IMR-90 (cell line): ENCODE data around the gene PRR13. TPM values are rescaled to one million over a fixed set of nuclear protein-coding genes. Genes with fewer than 3 reads are reported as not detected.

Source experiments
- ATAC-seq: fragments of 200-7000 bp; cut with Tn5 transposase; 2 replicates; pipeline ENCODE4 v1.9.1; 2020; ENCODE audit warnings: low read depth, mild to moderate bottlenecking, moderate library complexity
- BruUV-seq: library from RNA; stranded (reverse); fragments of 400-500 nt; replicated peaks from 2 replicates; lab custom pipeline; 2021; lab: Mats Ljungman, UMichigan
- CTCF ChIA-PET: fragments of 300-600 bp; formaldehyde crosslinking; extraction: SDS; loops from one replicate; lab custom pipeline; 2021; ENCODE audit warnings: antibody characterized with exemption; lab: Yijun Ruan, JAX
- POLR2A ChIA-PET: fragments of 300-600 bp; sonication (Branson Sonifier 250); formaldehyde crosslinking; loops from one replicate; lab custom pipeline; 2022; ENCODE audit warnings: antibody characterized with exemption; ENCODE audit not compliant: unreplicated experiment; lab: Charles Lee
- DNase-seq: peaks from one replicate; pipeline ENCODE4 v3.0.0; 2013
- H2AFZ ChIP-seq: replicated peaks from 2 replicates; pipeline ENCODE3; 2013; ENCODE audit warnings: low read length, mild to moderate bottlenecking; ENCODE audit not compliant: poor library complexity
- H2AK5ac ChIP-seq: 2 replicates; pipeline ENCODE4 v1.6.1; 2013; ENCODE audit warnings: low read depth, low read length, inconsistent platforms
- H2AK9ac ChIP-seq: replicated peaks from 2 replicates; pipeline ENCODE3; 2013; ENCODE audit warnings: mild to moderate bottlenecking, low read depth, low read length, moderate library complexity; ENCODE audit not compliant: poor library complexity
- H2BK120ac ChIP-seq: 2 replicates; pipeline ENCODE4 v1.6.1; 2013; ENCODE audit warnings: low read depth, low read length, inconsistent platforms
- H2BK15ac ChIP-seq: 3 replicates; pipeline ENCODE4 v1.6.1; 2013; ENCODE audit warnings: low read depth, low read length, inconsistent platforms
- H2BK20ac ChIP-seq: 2 replicates; pipeline ENCODE4 v1.6.1; 2013; ENCODE audit warnings: low read depth, mild to moderate bottlenecking, inconsistent platforms, low read length, moderate library complexity
- H2BK5ac ChIP-seq: 2 replicates; pipeline ENCODE4 v1.6.1; 2013; ENCODE audit warnings: mild to moderate bottlenecking, low read depth, low read length, inconsistent platforms; ENCODE audit not compliant: poor library complexity, severe bottlenecking
- H3K14ac ChIP-seq: replicated peaks from 2 replicates; pipeline ENCODE4 v1.6.1; 2013; ENCODE audit warnings: low read depth, low read length, inconsistent platforms
- H3K18ac ChIP-seq: 2 replicates; pipeline ENCODE4 v1.6.1; 2013; ENCODE audit warnings: low read depth, low read length, control low read depth
- H3K23ac ChIP-seq: 2 replicates; pipeline ENCODE4 v1.6.1; 2013; ENCODE audit warnings: low read depth, low read length, inconsistent platforms
- H3K27ac ChIP-seq: 2 replicates; pipeline ENCODE4 v1.5.1; 2013; ENCODE audit warnings: mild to moderate bottlenecking, control low read depth, low read length; ENCODE audit not compliant: insufficient read depth
- H3K27me3 ChIP-seq: 2 replicates; pipeline ENCODE4 v1.6.1; 2013; ENCODE audit warnings: low read length; ENCODE audit not compliant: control insufficient read depth, insufficient read depth
- H3K36me3 ChIP-seq: 2 replicates; pipeline ENCODE4 v1.6.1; 2013; ENCODE audit warnings: low read length, mixed read lengths; ENCODE audit not compliant: control insufficient read depth, insufficient read depth
- H3K4ac ChIP-seq: 2 replicates; pipeline ENCODE4 v1.6.1; 2013; ENCODE audit warnings: low read depth, low read length, inconsistent platforms
- H3K4me1 ChIP-seq: 2 replicates; pipeline ENCODE4 v1.6.1; 2013; ENCODE audit warnings: low read length, mixed read lengths; ENCODE audit not compliant: control insufficient read depth, insufficient read depth
- H3K4me2 ChIP-seq: 2 replicates; pipeline ENCODE4 v1.6.1; 2013; ENCODE audit warnings: low read depth, mild to moderate bottlenecking, control low read depth, low read length, moderate library complexity
- H3K4me3 ChIP-seq: 2 replicates; pipeline ENCODE4 v1.5.1; 2013; ENCODE audit warnings: low read depth, mild to moderate bottlenecking, control low read depth, low read length, moderate library complexity; ENCODE audit not compliant: insufficient read depth
- H3K56ac ChIP-seq: 2 replicates; pipeline ENCODE4 v1.6.1; 2013; ENCODE audit warnings: low read length, inconsistent platforms; ENCODE audit not compliant: insufficient read depth; ENCODE audit errors: extremely low read depth
- H3K79me1 ChIP-seq, 2 experiments: 2 replicates each; pipeline ENCODE4 v1.6.1; 2013; ENCODE audit warnings: low read length in 2 of 2, inconsistent platforms in 1 of 2, low read depth in 1 of 2
- H3K9ac ChIP-seq: 2 replicates; pipeline ENCODE4 v1.6.1; 2013; ENCODE audit warnings: low read depth, low read length, control low read depth
- H3K9me1 ChIP-seq: 2 replicates; pipeline ENCODE4 v1.6.1; 2013; ENCODE audit warnings: low read length, inconsistent platforms; ENCODE audit not compliant: insufficient read depth
- H3K9me3 ChIP-seq: 2 replicates; pipeline ENCODE4 v1.6.1; 2013; ENCODE audit warnings: low read length; ENCODE audit not compliant: control insufficient read depth, insufficient read depth
- H4K20me1 ChIP-seq: 2 replicates; pipeline ENCODE4 v1.6.1; 2013; ENCODE audit warnings: low read length, inconsistent platforms; ENCODE audit not compliant: insufficient read depth
- H4K5ac ChIP-seq: 2 replicates; pipeline ENCODE4 v1.6.1; 2013; ENCODE audit warnings: mild to moderate bottlenecking, low read depth, low read length, control low read depth
- H4K8ac ChIP-seq, 2 experiments: 2 replicates each; pipeline ENCODE4 v1.6.1; 2013; ENCODE audit warnings: low read depth in 2 of 2, low read length in 2 of 2, control low read depth in 1 of 2, inconsistent platforms in 1 of 2
- H4K91ac ChIP-seq: 2 replicates; pipeline ENCODE4 v1.6.1; 2013; ENCODE audit warnings: low read depth, low read length, inconsistent platforms; ENCODE audit not compliant: insufficient read depth
- BHLHE40 ChIP-seq: fragments of 150-350 bp; IDR thresholded peaks from 2 replicates; pipeline ENCODE4 v1.6.1; 2016; ENCODE audit warnings: mild to moderate bottlenecking, low read depth, low read length
- CEBPB ChIP-seq: IDR thresholded peaks from 2 replicates; pipeline ENCODE4 v1.6.1; 2012; ENCODE audit warnings: low read depth, low read length, improper control_type of control experiment
- CHD1 ChIP-seq: IDR thresholded peaks from 2 replicates; pipeline ENCODE4 v1.6.1; 2012; ENCODE audit warnings: low read depth, low read length, improper control_type of control experiment
- FOS ChIP-seq: fragments of 150-350 bp; IDR thresholded peaks from 2 replicates; pipeline ENCODE4 v1.6.1; 2016; ENCODE audit warnings: low read depth, low read length
- MAFK ChIP-seq: IDR thresholded peaks from 2 replicates; pipeline ENCODE4 v1.6.1; 2012; ENCODE audit warnings: low read depth, low read length, improper control_type of control experiment
- MAZ ChIP-seq: IDR thresholded peaks from 2 replicates; pipeline ENCODE4 v1.6.1; 2012; ENCODE audit warnings: low read depth, mild to moderate bottlenecking, low read length, improper control_type of control experiment, moderate library complexity, borderline replicate concordance
- MXI1 ChIP-seq: IDR thresholded peaks from 2 replicates; pipeline ENCODE4 v1.6.1; 2012; ENCODE audit warnings: low read depth, mild to moderate bottlenecking, low read length, moderate library complexity, borderline replicate concordance
- NFE2L2 ChIP-seq: fragments of 150-350 bp; IDR thresholded peaks from 2 replicates; pipeline ENCODE4 v1.6.1; 2016; ENCODE audit warnings: low read depth, mild to moderate bottlenecking, low read length
- POLR2A ChIP-seq: IDR thresholded peaks from 2 replicates; pipeline ENCODE4 v1.6.1; 2012; ENCODE audit warnings: mild to moderate bottlenecking, low read depth, low read length
- RAD21 ChIP-seq: IDR thresholded peaks from 2 replicates; pipeline ENCODE4 v1.6.1; 2012; ENCODE audit warnings: low read length, improper control_type of control experiment
- RCOR1 ChIP-seq: IDR thresholded peaks from 2 replicates; pipeline ENCODE4 v1.6.1; 2012; ENCODE audit warnings: mild to moderate bottlenecking, low read length, improper control_type of control experiment; ENCODE audit not compliant: insufficient replicate concordance
- RFX5 ChIP-seq: IDR thresholded peaks from 2 replicates; pipeline ENCODE4 v1.8.0; 2012; ENCODE audit warnings: low read depth, mild to moderate bottlenecking, low read length, moderate library complexity
- SMC3 ChIP-seq: fragments of 150-350 bp; IDR thresholded peaks from 2 replicates; pipeline ENCODE4 v1.6.1; 2016; ENCODE audit warnings: low read depth, mild to moderate bottlenecking, antibody characterized with exemption, low read length, moderate library complexity
- USF2 ChIP-seq: fragments of 150-350 bp; IDR thresholded peaks from 2 replicates; pipeline ENCODE4 v1.6.1; 2017; ENCODE audit warnings: mild to moderate bottlenecking, antibody characterized with exemption, low read length, low read depth
- WGBS, 2 experiments: methylation state at CpG; one replicate each; pipeline versions ENCODE4 v1.1.5 to v1.1.7; 2013; ENCODE audit warnings: missing lambda C conversion rate in 2 of 2; ENCODE audit not compliant: insufficient read length in 1 of 2; ENCODE audit errors: extremely low coverage in 2 of 2; 5-methylcytosine and 5-hydroxymethylcytosine counted together
- dilution Hi-C: fragments of 300-500 bp; cut with HindIII; formaldehyde crosslinking; loops from one replicate; pipeline ENCODE4 v1.14.3; 2018; ENCODE audit warnings: low sequenced_read_pairs; ENCODE audit not compliant: unreplicated experiment
- in situ Hi-C: fragments of 300-500 bp; cut with MboI; formaldehyde crosslinking; loops from 3 replicates; pipeline ENCODE4 v1.14.3; 2019; ENCODE audit warnings: low sequenced_read_pairs, inconsistent platforms, mixed read lengths
- intact Hi-C: fragments of 100-400 bp; cut with micrococcal nuclease; formaldehyde crosslinking; loops from 2 replicates; pipeline ENCODE4 v1.10.0; 2022
- polyA plus RNA-seq, 3 experiments: library from polyadenylated mRNA; depleted of rRNA; stranded (reverse); fragments of >200 nt; gene quantifications; 2 replicates each; pipeline ENCODE4 v1.2.3, GENCODE V29; 2012; ENCODE audit warnings: low replicate concordance in 1 of 3
- total RNA-seq: library from RNA; depleted of rRNA; stranded (reverse); fragments of >200 nt; gene quantifications from 2 replicates; pipeline ENCODE4 v1.2.3, GENCODE V29; 2012
- TF ChIP-seq, protein P1 (sequence below): conservative IDR thresholded peaks from 2 replicates; pipeline ENCODE4 v1.5.1; 2012; ENCODE audit warnings: mild to moderate bottlenecking, low read depth, low read length, improper control_type of control experiment
- TF ChIP-seq, protein P2 (sequence below): fragments of 150-350 bp; IDR thresholded peaks from 2 replicates; pipeline ENCODE4 v1.6.1; 2016; ENCODE audit warnings: low read depth, mild to moderate bottlenecking, low read length, moderate library complexity, borderline replicate concordance

The PRR13 gene
- total and polyA plus RNA-seq, 2 of the 4 experiments (the other 2 are of a cell fraction) = 25.5 to 114 TPM

DNA sequence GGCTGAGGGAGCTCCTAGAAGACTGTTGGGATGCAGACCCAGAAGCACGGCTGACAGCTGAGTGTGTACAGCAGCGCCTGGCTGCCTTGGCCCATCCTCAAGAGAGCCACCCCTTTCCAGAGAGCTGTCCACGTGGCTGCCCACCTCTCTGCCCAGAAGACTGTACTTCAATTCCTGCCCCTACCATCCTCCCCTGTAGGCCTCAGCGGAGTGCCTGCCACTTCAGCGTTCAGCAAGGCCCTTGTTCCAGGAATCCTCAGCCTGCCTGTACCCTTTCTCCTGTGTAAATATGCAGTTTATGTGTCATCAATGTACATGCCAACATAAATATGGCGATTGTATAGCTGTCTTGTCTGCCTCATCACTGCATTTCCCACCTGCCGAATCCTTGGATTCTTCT is 10.3 kb upstream of the PRR13 start:
- no peaks in the 10 kb centered on the region for H3K9me3 ChIP-seq
- peaks cover 18% of the 10 kb centered on the region; the same call in 1 of the 2 replicates for H3K9me1 ChIP-seq
- no peak overlapping the region for H3K4me2 ChIP-seq
- H4K20me1 ChIP-seq = peaks cover 6% of the 10 kb centered on the region
- intact Hi-C loops (no loop called here), dilution Hi-C loops (no loop called here), in situ Hi-C loops (no loop called here)
- H2AK5ac ChIP-seq = no peak overlapping the region
- no peaks in the 10 kb centered on the region for H3K36me3 ChIP-seq
- ATAC-seq (peak; percentile 22), DNase-seq (peak; percentile 49)
- no peaks in the 10 kb centered on the region for H3K79me1 ChIP-seq
- no peak overlapping the region for H3K4ac ChIP-seq
- no peak overlapping the region for H3K4me3 ChIP-seq
- H2BK15ac ChIP-seq = no peak overlapping the region
- peak overlapping the region; percentile 74 for H2AFZ ChIP-seq
- no peak overlapping the region for H2BK120ac ChIP-seq
- ChIA-PET CTCF (no interaction called here), POLR2A (no interaction called here)
- no peak overlapping the region for H2BK5ac ChIP-seq
- TF ChIP-seq RCOR1 (no peak), MXI1 (no peak), POLR2A (no peak), RAD21 (no peak), SMC3 (no peak), FOS (no peak), RFX5 (no peak), MAZ (no peak), BHLHE40 (no peak), MAFK (no peak), CHD1 (no peak), CEBPB (no peak), USF2 (no peak), NFE2L2 (no peak)
- TF ChIP-seq, protein P1, sequence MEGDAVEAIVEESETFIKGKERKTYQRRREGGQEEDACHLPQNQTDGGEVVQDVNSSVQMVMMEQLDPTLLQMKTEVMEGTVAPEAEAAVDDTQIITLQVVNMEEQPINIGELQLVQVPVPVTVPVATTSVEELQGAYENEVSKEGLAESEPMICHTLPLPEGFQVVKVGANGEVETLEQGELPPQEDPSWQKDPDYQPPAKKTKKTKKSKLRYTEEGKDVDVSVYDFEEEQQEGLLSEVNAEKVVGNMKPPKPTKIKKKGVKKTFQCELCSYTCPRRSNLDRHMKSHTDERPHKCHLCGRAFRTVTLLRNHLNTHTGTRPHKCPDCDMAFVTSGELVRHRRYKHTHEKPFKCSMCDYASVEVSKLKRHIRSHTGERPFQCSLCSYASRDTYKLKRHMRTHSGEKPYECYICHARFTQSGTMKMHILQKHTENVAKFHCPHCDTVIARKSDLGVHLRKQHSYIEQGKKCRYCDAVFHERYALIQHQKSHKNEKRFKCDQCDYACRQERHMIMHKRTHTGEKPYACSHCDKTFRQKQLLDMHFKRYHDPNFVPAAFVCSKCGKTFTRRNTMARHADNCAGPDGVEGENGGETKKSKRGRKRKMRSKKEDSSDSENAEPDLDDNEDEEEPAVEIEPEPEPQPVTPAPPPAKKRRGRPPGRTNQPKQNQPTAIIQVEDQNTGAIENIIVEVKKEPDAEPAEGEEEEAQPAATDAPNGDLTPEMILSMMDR = no peak
- TF ChIP-seq, protein P2, sequence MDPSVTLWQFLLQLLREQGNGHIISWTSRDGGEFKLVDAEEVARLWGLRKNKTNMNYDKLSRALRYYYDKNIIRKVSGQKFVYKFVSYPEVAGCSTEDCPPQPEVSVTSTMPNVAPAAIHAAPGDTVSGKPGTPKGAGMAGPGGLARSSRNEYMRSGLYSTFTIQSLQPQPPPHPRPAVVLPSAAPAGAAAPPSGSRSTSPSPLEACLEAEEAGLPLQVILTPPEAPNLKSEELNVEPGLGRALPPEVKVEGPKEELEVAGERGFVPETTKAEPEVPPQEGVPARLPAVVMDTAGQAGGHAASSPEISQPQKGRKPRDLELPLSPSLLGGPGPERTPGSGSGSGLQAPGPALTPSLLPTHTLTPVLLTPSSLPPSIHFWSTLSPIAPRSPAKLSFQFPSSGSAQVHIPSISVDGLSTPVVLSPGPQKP = no peak
- H3K4me1 ChIP-seq = peaks cover 5% of the 10 kb centered on the region; the same call in 1 of the 2 replicates
- H3K27ac ChIP-seq = no peak overlapping the region
- H4K8ac ChIP-seq = no peak overlapping the region
- H4K91ac ChIP-seq = no peak overlapping the region
- no peak overlapping the region for H3K23ac ChIP-seq
- H3K9ac ChIP-seq = no peak overlapping the region
- H2BK20ac ChIP-seq = no peak overlapping the region
- H3K27me3 ChIP-seq = no peaks in the 10 kb centered on the region
- H4K5ac ChIP-seq = no peak overlapping the region
- BruUV-seq = no TSS peak
- H3K14ac ChIP-seq = no peak overlapping the region
- H3K18ac ChIP-seq = no peak overlapping the region
- H2AK9ac ChIP-seq = no peak overlapping the region
- H3K56ac ChIP-seq = no peak overlapping the region
- WGBS, 2 experiments = 64% methylated on average over 3 of the region's 7 CpGs; no CpG with 5 or more reads in 1 of the 2 experiments
